ENCODE measurements around the gene HIF1AN. TPM values are rescaled to one million over a fixed set of nuclear protein-coding genes. Genes with fewer than 3 reads are reported as not detected.

The HIF1AN gene
- polyA plus RNA-seq: 26.7 TPM

- Mint-ChIP-seq H3K27ac (peak within 1 kb of the TSS in 1 of 3 donors; percentile 28), H3K27me3 (no peaks in the 10 kb centered on the region), H3K9me3 (no peaks in the 10 kb centered on the region), H3K4me3 (no peak within 1 kb of the TSS), H3K4me1 (peaks cover 17 to 31% (median 25%) of the 10 kb centered on the region in 3 donors), H3K36me3 (no peaks in the 10 kb centered on the region)
Measured at GRCh38 chr10:100535715-100536353, at the start of gene HIF1AN. Gene HIF1AN (plus strand): TSS chr10:100535943. CDS start chr10:100535959, 16 bp downstream.

GRCh38 chr10:100487529-100487928 is 48.2 kb upstream of the HIF1AN start:
- Mint-ChIP-seq H3K4me3 (no peak overlapping the region), H3K27ac (no peak overlapping the region), H3K27me3 (no peaks in the 10 kb centered on the region), H3K4me1 (peaks cover 3 to 5% (median 5%) of the 10 kb centered on the region in 3 donors), H3K36me3 (peaks cover 17% of the 10 kb centered on the region), H3K9me3 (no peaks in the 10 kb centered on the region)

DNA sequence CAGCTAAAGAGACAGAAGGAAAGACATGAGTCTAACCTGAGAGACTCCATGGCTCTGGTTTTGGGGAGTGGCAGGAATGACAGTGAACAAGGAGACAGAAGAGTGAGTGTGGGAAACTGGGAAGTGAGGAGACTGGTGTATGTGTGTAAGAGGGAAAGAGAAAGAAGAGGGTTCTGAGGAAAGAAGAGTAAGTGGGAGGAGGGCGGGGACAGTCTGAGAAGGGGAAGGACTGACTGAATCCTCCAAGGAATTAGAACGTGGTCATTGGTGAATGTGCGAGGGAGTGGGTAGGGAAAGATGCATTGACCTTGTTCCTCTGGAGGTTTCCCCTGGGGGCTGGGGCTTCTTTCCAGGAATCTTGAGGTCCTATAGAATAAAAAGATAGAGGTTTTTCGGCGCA is 46.3 kb upstream of the HIF1AN start:
- peak overlapping the region in 1 of 3 donors; percentile 24 for H3K27ac Mint-ChIP-seq
- H3K9me3 Mint-ChIP-seq: no peaks in the 10 kb centered on the region
- no peak overlapping the region for H3K4me3 Mint-ChIP-seq
- H3K27me3 Mint-ChIP-seq: no peaks in the 10 kb centered on the region
- H3K4me1 Mint-ChIP-seq: peaks cover 0 to 3% (median 0%) of the 10 kb centered on the region in 3 donors
- peaks cover 19% of the 10 kb centered on the region for H3K36me3 Mint-ChIP-seq

GRCh38 chr10:100490531-100490930 is 45.2 kb upstream of the HIF1AN start:
- Mint-ChIP-seq H3K27me3 (no peaks in the 10 kb centered on the region), H3K4me3 (no peak overlapping the region), H3K36me3 (peaks cover 12% of the 10 kb centered on the region), H3K9me3 (no peaks in the 10 kb centered on the region), H3K4me1 (peaks cover 0 to 3% (median 0%) of the 10 kb centered on the region in 3 donors), H3K27ac (no peak overlapping the region)

- no peak overlapping the region for H3K4me3 Mint-ChIP-seq
- no peaks in the 10 kb centered on the region for H3K27me3 Mint-ChIP-seq
- no peaks in the 10 kb centered on the region for H3K4me1 Mint-ChIP-seq
- no peak overlapping the region for H3K27ac Mint-ChIP-seq
- H3K36me3 Mint-ChIP-seq: peaks cover 5% of the 10 kb centered on the region
- no peaks in the 10 kb centered on the region for H3K9me3 Mint-ChIP-seq
Measured at GRCh38 chr10:100496567-100496966, 39.2 kb upstream of the HIF1AN start.

DNA sequence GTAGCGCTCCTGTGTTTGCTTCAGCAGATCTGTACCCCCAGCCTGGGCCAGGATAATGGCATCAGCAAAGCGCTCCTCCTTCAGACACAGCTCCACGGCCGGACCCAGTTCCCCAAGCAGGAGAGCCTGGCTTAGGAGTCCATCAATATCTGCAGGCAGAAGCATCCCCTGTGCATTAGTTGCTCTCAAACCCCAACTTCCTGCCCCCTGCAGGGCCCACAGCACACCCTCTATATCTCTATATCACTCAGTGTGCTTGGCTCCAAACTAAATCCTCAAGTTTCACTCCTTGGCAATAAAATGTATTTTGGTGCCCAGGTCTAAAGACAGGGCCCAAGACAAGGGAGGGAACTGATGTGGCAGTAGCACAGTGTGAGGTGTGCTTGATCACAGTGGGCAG is 37.7 kb upstream of the HIF1AN start:
- H3K4me3 Mint-ChIP-seq: no peak overlapping the region
- no peaks in the 10 kb centered on the region for H3K4me1 Mint-ChIP-seq
- H3K27ac Mint-ChIP-seq: no peak overlapping the region
- H3K36me3 Mint-ChIP-seq: peaks cover 5% of the 10 kb centered on the region
- H3K9me3 Mint-ChIP-seq: no peaks in the 10 kb centered on the region
- no peaks in the 10 kb centered on the region for H3K27me3 Mint-ChIP-seq

GRCh38 chr10:100501423-100501822 is 34.3 kb upstream of the HIF1AN start:
- H3K9me3 Mint-ChIP-seq: no peaks in the 10 kb centered on the region
- no peak overlapping the region for H3K4me3 Mint-ChIP-seq
- H3K27me3 Mint-ChIP-seq: no peaks in the 10 kb centered on the region
- H3K36me3 Mint-ChIP-seq: peaks cover 7% of the 10 kb centered on the region
- no peaks in the 10 kb centered on the region for H3K4me1 Mint-ChIP-seq
- no peak overlapping the region for H3K27ac Mint-ChIP-seq

DNA sequence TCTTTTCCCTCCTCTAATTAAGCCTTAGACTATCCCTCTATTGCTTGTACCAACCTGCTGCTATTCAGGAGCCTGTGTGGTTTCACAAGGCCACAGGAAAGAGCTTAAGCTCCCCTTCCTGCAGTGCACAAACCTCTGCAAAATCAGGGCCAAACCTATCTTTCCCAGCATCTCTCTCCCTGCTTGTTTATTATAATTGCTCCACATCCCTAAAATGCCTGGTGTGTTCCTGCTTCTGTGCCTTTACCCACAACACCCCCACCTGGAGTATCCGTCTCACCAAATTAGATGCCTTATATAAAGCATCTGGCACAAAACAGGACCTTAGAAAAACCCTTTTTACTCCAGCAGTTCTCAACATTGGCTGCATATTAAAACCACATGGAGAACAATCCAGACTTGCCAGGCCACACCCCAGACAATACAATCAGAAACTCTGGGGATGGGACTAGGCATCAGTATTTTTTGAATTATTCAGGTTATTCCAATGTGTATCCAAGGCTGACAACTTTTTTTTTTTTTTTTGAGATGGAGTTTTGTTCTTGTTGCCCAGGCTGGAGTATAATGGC is 32.7 kb upstream of the HIF1AN start:
- no peaks in the 10 kb centered on the region for H3K4me1 Mint-ChIP-seq
- peaks cover 7% of the 10 kb centered on the region for H3K36me3 Mint-ChIP-seq
- H3K9me3 Mint-ChIP-seq: no peaks in the 10 kb centered on the region
- H3K4me3 Mint-ChIP-seq: no peak overlapping the region
- no peaks in the 10 kb centered on the region for H3K27me3 Mint-ChIP-seq
- H3K27ac Mint-ChIP-seq: no peak overlapping the region

DNA sequence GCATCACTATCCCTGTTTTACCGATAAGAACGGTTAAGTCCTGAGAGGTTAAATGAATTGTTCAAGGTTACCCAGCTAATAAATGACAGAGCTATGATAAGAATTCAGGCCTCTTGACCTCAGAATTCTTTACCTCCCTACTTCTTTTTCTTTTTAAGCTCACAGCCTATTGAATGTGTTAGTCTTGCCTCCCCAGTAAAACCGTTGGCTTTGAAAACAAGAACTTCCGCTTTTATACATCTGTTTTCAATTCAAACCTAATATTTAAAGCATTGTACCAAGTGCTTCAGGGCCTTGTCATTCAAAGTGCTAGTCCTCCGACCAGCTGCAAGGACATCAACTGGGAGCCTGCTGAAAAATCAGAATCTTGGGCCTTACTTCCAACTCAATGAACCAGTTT is 31.6 kb upstream of the HIF1AN start:
- H3K4me1 Mint-ChIP-seq: no peaks in the 10 kb centered on the region
- H3K27me3 Mint-ChIP-seq: no peaks in the 10 kb centered on the region
- no peak overlapping the region for H3K27ac Mint-ChIP-seq
- H3K4me3 Mint-ChIP-seq: no peak overlapping the region
- H3K36me3 Mint-ChIP-seq: peaks cover 7% of the 10 kb centered on the region
- no peaks in the 10 kb centered on the region for H3K9me3 Mint-ChIP-seq

DNA sequence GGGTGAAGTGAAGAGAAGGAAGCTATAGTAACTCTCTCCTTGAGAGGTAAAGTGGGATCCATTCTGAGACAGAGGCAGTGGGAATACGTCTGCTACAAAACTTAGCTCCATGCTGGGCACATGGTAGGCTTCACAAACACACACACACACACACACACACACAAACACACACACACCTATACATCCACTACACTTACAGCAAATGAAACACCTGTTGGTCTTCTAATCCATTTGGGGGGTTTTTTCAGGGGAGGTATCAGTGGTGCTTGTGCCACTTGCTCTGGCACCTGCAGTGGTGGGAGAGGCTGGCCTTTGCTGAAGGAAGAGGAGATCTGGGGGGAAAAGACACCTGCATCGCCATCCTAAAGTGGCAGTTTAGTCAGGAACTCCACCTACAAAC is 30.6 kb upstream of the HIF1AN start:
- H3K27ac Mint-ChIP-seq: no peak overlapping the region
- no peak overlapping the region for H3K4me3 Mint-ChIP-seq
- no peaks in the 10 kb centered on the region for H3K27me3 Mint-ChIP-seq
- peaks cover 6% of the 10 kb centered on the region for H3K36me3 Mint-ChIP-seq
- no peaks in the 10 kb centered on the region for H3K9me3 Mint-ChIP-seq
- no peaks in the 10 kb centered on the region for H3K4me1 Mint-ChIP-seq

DNA sequence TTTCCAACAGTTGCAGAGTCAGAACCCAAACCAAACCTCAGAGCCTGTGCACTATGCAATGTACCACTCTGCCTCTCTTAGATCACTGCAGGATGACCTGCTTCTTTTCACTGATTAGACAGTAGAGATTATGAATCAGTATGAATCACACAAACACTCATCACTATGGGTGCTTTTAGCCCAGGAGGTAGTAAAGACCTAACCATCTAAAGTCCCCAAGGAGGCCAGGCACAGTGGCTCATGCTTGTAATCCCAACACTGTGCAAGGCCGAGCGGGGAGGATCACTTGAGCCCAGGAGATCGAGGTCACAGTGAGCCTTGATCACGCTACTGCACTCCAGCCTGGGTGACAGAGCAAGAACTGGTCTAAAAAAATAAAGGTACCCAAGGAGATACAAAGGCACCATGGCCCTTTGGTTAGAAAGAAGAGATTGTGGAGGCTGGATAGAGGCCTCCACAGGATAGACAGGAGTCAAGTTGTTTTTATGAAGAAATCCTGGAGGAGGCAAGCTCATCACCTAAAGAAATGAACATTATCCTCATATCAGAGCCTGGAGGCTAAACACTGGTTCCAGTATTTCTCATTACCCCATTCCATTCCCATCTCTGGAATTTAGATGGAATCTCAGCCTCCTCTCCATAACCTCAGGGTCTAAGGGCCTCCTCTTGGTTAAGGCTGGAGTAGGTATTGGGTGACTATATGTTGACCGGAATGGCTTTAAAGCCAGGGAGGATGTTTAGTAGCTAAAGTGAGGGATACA is 29.0 kb upstream of the HIF1AN start:
- H3K36me3 Mint-ChIP-seq: peaks cover 8% of the 10 kb centered on the region
- no peak overlapping the region for H3K27ac Mint-ChIP-seq
- H3K9me3 Mint-ChIP-seq: no peaks in the 10 kb centered on the region
- H3K4me1 Mint-ChIP-seq: peaks cover 0 to 2% (median 0%) of the 10 kb centered on the region in 3 donors
- no peak overlapping the region for H3K4me3 Mint-ChIP-seq
- H3K27me3 Mint-ChIP-seq: no peaks in the 10 kb centered on the region

DNA sequence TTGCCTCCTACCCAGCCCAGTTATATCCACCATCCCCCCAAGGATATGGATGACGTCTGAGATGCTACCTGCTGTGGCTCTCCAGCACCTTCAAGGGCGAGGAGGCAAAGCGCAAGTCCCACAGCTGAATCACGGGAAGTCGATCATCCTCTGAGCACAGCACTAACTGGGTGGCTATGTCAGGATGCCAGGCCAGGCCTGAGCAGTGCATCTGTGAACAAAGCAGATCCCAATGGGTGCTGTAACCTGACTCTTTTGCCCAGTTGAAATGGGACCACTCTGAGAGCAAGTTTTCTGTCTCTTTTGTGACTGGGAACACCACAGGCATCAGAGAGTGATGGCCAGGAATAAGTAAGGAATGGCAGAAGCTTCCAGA is 28.4 kb upstream of the HIF1AN start:
- Mint-ChIP-seq H3K27me3 (no peaks in the 10 kb centered on the region), H3K27ac (no peak overlapping the region), H3K4me1 (peaks cover 0 to 2% (median 0%) of the 10 kb centered on the region in 3 donors), H3K4me3 (no peak overlapping the region), H3K9me3 (no peaks in the 10 kb centered on the region), H3K36me3 (peaks cover 10% of the 10 kb centered on the region)

DNA sequence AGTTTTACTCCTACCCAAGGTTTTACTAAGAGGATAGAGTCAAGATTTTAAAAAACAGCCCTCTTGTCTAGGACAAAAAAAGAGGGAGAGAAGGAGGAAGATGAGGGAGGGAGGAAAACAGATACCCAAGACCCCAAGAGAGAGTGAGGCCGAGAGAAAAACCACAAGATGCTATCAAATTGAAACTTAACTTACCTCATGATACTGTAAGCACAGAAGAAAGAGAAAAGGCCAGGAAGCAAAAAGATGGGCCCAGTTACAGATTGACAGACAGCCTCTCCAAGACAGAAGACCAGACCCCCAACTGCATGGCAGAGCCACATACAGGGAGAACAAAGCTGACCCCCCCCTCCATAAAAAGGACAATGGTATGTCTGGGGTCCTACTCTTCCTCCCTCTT is 27.5 kb upstream of the HIF1AN start:
- Mint-ChIP-seq H3K36me3 (peaks cover 12% of the 10 kb centered on the region), H3K9me3 (no peaks in the 10 kb centered on the region), H3K27me3 (no peaks in the 10 kb centered on the region), H3K4me1 (peaks cover 0 to 2% (median 0%) of the 10 kb centered on the region in 3 donors), H3K4me3 (no peak overlapping the region), H3K27ac (no peak overlapping the region)

GRCh38 chr10:100508691-100509150 is 27.0 kb upstream of the HIF1AN start:
- Mint-ChIP-seq H3K27ac (no peak overlapping the region), H3K9me3 (no peaks in the 10 kb centered on the region), H3K4me1 (peaks cover 0 to 2% (median 0%) of the 10 kb centered on the region in 3 donors), H3K4me3 (no peak overlapping the region), H3K36me3 (peaks cover 12% of the 10 kb centered on the region), H3K27me3 (no peaks in the 10 kb centered on the region)

GRCh38 chr10:100509241-100509840 is 26.4 kb upstream of the HIF1AN start:
- Mint-ChIP-seq H3K36me3 (peaks cover 11% of the 10 kb centered on the region), H3K27ac (peak overlapping the region in 1 of 3 donors; percentile 9), H3K27me3 (no peaks in the 10 kb centered on the region), H3K4me1 (peaks cover 0 to 2% (median 0%) of the 10 kb centered on the region in 3 donors), H3K4me3 (peak overlapping the region in 1 of 4 donors; percentile 43), H3K9me3 (no peaks in the 10 kb centered on the region)

Measured in IgD-negative memory B cell (primary cell).